Testis (tissue), 3 donors: ENCODE results near the gene PTN. TPM values are rescaled to one million over a fixed set of nuclear protein-coding genes. Genes with fewer than 3 reads are reported as not detected.

Source experiments
- DNase-seq: peaks from one replicate; pipeline ENCODE4 v3.0.0-alpha.2; 2019
- H3K27ac ChIP-seq, 2 donors: fragments of 200-600 bp; sonication (generic); one replicate each; pipeline ENCODE4 v1.5.1; 2019
- H3K27me3 ChIP-seq: fragments of 200-600 bp; sonication (generic); one replicate; pipeline ENCODE4 v1.5.1; 2019
- H3K36me3 ChIP-seq: fragments of 200-600 bp; sonication (generic); one replicate; pipeline ENCODE4 v1.5.1; 2017; ENCODE audit warnings: low read depth; ENCODE audit errors: missing control alignments
- H3K4me1 ChIP-seq: fragments of 200-600 bp; sonication (generic); one replicate; pipeline ENCODE4 v1.5.1; 2019
- H3K4me3 ChIP-seq, 2 donors: fragments of 200-600 bp; sonication (generic); one replicate each; pipeline ENCODE4 v1.5.1; 2017 to 2019
- H3K9me3 ChIP-seq: fragments of 200-600 bp; sonication (generic); one replicate; pipeline ENCODE4 v1.5.1; 2017
- POLR2A ChIP-seq: fragments of 450-650 bp; IDR thresholded peaks from one replicate; pipeline ENCODE4 v1.6.1; 2017; ENCODE audit warnings: antibody characterized with exemption, mild to moderate bottlenecking, moderate library complexity
- WGBS, 2 donors: methylation state at CpG; one replicate each; pipeline ENCODE4 v1.1.5; 2018; 5-methylcytosine and 5-hydroxymethylcytosine counted together
- intact Hi-C: fragments of 100-400 bp; cut with DNase I; formaldehyde crosslinking; loops from one replicate; pipeline ENCODE4 v1.15.1; 2023; ENCODE audit warnings: low total_unique reads
- polyA plus RNA-seq: library from polyadenylated mRNA; stranded (reverse); fragments of 350-450 nt; fragmentation: Illumina TruSeq; extraction: RNeasy Lipid Tissue Mini Kit (QIAGEN cat#74804); gene quantifications from one replicate; pipeline ENCODE4 v1.2.3, GENCODE V29; 2014; ENCODE audit warnings: low read depth, low replicate concordance; ENCODE audit not compliant: insufficient read depth
- total RNA-seq, 2 donors: library from RNA; depleted of rRNA; stranded (reverse); fragments of >200 nt; gene quantifications; one replicate each; pipeline ENCODE4 v1.2.3, GENCODE V29; 2016
- TF ChIP-seq, protein P1 (sequence below), 3 experiments: fragments of 450-650 bp in 2 of 3; fragments of 200-600 bp in 1 of 3; sonication (generic) in 1 of 3; IDR thresholded peaks; one replicate each; pipeline ENCODE4 v1.5.1; 2016 to 2019; ENCODE audit warnings: antibody characterized with exemption in 3 of 3, mild to moderate bottlenecking in 2 of 3, moderate library complexity in 1 of 3

PTN gene
- total and polyA plus RNA-seq, 3 donors from 2014 or later: 55.8 to 131 (median 80.7) TPM

DNA sequence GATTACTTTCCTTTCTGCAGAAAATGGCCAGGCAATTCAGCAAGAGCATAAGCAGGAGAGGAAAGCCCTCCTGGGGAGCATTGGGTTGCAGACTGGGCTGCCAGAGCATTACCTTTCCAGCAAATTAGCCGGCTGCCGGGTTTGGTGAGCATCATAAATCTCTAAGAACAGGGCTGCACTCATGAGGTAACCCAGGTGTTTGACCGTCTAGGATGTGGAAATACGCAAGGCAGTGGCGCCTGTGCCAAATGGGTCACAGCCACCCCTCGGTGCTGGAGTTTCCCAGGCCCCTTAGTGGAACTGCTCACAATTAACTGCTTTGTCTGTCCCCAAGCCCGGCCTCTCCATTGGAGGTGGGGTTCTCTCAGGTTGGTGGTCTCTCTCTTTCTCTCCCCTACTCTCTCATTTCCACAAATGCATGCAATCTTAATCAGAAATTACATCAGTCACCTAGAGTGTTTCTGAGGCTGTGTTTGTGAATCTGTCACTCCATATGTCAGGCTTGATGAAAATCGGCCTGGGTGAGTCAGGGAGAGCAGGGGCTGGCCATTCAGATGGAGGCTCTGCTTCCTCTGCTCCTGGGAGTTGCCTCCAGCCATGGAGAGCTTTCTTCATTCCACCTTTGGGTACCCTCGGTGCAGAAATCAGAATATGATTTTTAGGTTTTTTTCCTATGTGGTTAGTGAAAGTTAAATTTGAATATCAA, 26.7 kb downstream of the PTN start:
- Histone ChIP-seq H3K36me3 (no peaks in the 10 kb centered on the region), H3K9me3 (no peaks in the 10 kb centered on the region), H3K27ac (no peak overlapping the region), H3K27me3 (no peaks in the 10 kb centered on the region), H3K4me1 (no peaks in the 10 kb centered on the region), H3K4me3 (no peak overlapping the region)
- WGBS, 2 donors: 84 to 87% methylated on average over 9 of the region's 9 CpGs
- DNase-seq: no peak
- no peak for TF ChIP-seq POLR2A
- TF ChIP-seq, protein P1, sequence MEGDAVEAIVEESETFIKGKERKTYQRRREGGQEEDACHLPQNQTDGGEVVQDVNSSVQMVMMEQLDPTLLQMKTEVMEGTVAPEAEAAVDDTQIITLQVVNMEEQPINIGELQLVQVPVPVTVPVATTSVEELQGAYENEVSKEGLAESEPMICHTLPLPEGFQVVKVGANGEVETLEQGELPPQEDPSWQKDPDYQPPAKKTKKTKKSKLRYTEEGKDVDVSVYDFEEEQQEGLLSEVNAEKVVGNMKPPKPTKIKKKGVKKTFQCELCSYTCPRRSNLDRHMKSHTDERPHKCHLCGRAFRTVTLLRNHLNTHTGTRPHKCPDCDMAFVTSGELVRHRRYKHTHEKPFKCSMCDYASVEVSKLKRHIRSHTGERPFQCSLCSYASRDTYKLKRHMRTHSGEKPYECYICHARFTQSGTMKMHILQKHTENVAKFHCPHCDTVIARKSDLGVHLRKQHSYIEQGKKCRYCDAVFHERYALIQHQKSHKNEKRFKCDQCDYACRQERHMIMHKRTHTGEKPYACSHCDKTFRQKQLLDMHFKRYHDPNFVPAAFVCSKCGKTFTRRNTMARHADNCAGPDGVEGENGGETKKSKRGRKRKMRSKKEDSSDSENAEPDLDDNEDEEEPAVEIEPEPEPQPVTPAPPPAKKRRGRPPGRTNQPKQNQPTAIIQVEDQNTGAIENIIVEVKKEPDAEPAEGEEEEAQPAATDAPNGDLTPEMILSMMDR (IDR thresholded peaks at IDR 0.05): no peak
- intact Hi-C loops: no loop called here

DNA sequence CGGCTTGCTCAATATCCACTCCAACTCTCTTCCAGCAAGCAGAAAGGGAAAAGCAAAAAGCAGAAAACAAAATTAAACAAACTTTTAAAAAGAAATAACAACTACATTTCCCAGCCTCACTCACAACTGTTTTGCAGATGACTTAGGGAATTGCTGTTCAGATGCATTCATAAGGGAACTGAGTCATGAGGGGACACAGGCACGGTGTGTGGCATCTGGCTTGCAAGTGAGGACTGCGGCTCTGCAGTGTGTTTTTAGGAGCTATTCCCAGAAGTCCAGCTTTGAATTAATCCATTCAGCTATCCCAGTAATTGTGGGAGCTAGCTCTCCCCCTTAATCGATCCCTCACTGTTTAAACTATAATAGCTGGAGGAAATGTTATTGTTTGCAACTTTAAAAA, 30.3 kb downstream of the PTN start:
- H3K27ac ChIP-seq: no peak overlapping the region
- 71 to 75% methylated on average over 4 of the region's 4 CpGs for WGBS, 2 donors
- no peaks in the 10 kb centered on the region for H3K4me1 ChIP-seq
- H3K27me3 ChIP-seq: no peaks in the 10 kb centered on the region
- DNase-seq: no peak
- intact Hi-C loops: no loop called here
- no peak overlapping the region for H3K4me3 ChIP-seq
- no peak for TF ChIP-seq POLR2A
- TF ChIP-seq, protein P1 (IDR thresholded peaks at IDR 0.05): no peak
- H3K9me3 ChIP-seq: no peaks in the 10 kb centered on the region
- no peaks in the 10 kb centered on the region for H3K36me3 ChIP-seq

DNA sequence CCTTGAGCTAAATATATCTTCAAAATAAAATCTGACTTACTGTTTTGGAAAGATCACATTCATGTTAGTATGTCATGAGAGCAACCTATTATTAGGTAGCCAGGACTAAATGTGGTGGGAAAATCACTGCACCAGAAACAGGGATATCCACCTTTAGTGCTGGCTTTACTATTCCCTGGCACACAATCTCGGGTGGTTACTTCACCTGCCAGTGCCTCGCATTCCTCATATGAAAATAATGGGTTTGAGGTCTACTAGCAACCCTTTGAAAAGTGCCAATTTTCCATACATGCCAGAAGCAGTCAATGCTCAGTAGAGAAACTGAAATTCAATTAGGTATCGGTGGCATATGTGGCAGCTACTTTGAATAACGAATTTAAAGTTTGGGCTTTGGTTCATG, 36.8 kb downstream of the PTN start:
- Histone ChIP-seq H3K27me3 (no peaks in the 10 kb centered on the region), H3K4me1 (no peaks in the 10 kb centered on the region), H3K36me3 (no peaks in the 10 kb centered on the region), H3K27ac (no peak overlapping the region), H3K4me3 (no peak overlapping the region), H3K9me3 (no peaks in the 10 kb centered on the region)
- intact Hi-C loops: no loop called here
- no peak for DNase-seq
- 82 to 83% methylated on average over 4 of the region's 4 CpGs for whole genome bisulfite sequencing, 2 donors
- TF ChIP-seq, protein P1 (IDR thresholded peaks at IDR 0.05): no peak
- TF ChIP-seq POLR2A: no peak

DNA sequence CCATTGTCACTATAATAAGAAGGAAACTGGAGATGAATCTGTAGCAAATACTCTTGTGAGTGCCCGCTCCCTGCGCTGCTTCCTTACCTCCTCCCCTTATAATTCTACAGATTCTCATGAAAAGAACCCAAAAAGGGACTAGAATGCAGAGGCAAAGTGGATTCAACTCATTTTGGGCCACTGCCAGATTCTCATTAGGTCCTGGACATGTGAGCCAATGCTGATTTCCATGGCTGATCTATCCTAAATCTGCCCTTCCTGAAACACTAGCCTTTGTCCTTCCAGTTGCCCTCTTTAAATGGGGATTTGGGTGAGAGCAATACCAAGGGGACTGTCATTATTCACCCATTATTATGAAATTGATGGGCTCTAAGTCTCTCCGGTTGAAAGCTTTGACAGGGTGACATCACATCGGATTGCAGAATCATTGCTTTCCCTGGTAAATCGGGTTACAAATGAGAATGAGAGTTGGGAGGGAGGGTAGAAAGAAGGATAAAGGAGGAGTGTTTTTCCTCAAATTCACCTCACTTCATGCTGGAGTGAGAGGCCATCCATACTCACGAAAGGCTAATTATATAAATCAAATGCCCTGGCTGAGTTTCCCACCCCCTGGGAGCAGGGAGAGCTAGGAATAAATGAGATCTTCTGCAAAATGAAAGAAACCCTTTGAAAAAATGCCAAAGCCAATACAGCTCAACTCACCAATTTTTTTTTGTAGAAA, 37.5 kb downstream of the PTN start:
- Histone ChIP-seq H3K36me3 (no peaks in the 10 kb centered on the region), H3K4me3 (no peak overlapping the region), H3K9me3 (no peaks in the 10 kb centered on the region), H3K27ac (no peak overlapping the region), H3K27me3 (no peaks in the 10 kb centered on the region), H3K4me1 (no peaks in the 10 kb centered on the region)
- no peak for TF ChIP-seq POLR2A
- intact Hi-C loops: no loop called here
- WGBS, 2 donors: 64 to 74% methylated on average over 6 of the region's 6 CpGs
- no peak for DNase-seq

DNA sequence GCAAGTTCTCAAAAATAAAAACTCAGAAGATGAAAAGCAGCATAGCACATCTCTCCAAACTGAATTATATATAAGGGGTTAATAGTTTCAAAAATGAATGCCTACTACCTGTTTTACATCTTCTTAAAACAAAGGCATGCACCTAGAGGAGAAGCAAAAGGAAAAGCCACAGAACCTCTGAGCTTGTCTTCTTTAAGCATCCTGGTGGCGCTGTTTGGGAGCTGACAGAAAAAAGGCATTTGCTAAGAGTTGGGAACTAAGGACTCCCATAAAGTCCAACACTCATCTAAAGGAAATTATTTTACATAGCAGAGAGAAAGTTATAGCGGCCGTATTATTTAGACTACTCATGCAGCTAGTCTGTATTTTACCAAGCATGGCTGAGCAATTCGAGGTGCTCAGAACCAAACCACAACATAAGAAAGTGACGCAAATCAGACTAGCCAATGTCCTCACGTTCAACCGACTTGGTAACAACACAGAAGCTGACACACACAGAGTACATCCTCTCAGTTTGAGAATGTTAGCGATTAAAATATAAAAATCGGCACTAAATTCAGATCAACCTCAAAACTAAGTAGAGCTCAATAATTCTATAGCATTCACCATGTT, 38.8 kb downstream of the PTN start:
- 89 to 91% methylated on average over 9 of the region's 9 CpGs for WGBS, 2 donors
- TF ChIP-seq, protein P1 (IDR thresholded peaks at IDR 0.05): no peak
- TF ChIP-seq POLR2A: no peak
- no peak for DNase-seq
- Histone ChIP-seq H3K27ac (no peak overlapping the region), H3K4me1 (no peaks in the 10 kb centered on the region), H3K9me3 (no peaks in the 10 kb centered on the region), H3K27me3 (no peaks in the 10 kb centered on the region), H3K4me3 (no peak overlapping the region), H3K36me3 (no peaks in the 10 kb centered on the region)
- intact Hi-C loops: no loop called here
